Tibial artery (tissue), 4 donors: ENCODE measurements around the gene BACH1.

Experiments
- DNase-seq, 2 donors: peaks; one replicate each; pipeline ENCODE4 v3.0.0-alpha.2; 2019
- H3K27ac ChIP-seq, 2 donors: fragments of 200-600 bp; sonication (generic) in 1 of 2; 1 replicate in 1 of 2; 2 replicates in 1 of 2; pipeline ENCODE4 v1.5.1; 2018 to 2019; ENCODE audit warnings: mild to moderate bottlenecking in 1 of 2
- H3K27me3 ChIP-seq, 2 donors: fragments of 200-600 bp; sonication (generic) in 1 of 2; one replicate each; pipeline versions ENCODE4 v1.5.1 to v1.6.0; 2016 to 2019
- H3K36me3 ChIP-seq, 3 donors: fragments of 200-600 bp; sonication (generic) in 2 of 3; one replicate each; pipeline ENCODE4 v1.5.1; 2016 to 2019; ENCODE audit warnings: mild to moderate bottlenecking in 2 of 3
- H3K4me1 ChIP-seq, 4 donors: fragments of 200-600 bp; sonication (generic) in 2 of 4; 1 replicate in 3 of 4; 2 replicates in 1 of 4; pipeline ENCODE4 v1.5.1; 2016 to 2019
- H3K4me3 ChIP-seq, 2 donors: fragments of 200-600 bp; sonication (generic) in 1 of 2; 1 replicate in 1 of 2; 2 replicates in 1 of 2; pipeline ENCODE4 v1.5.1; 2018 to 2019; ENCODE audit warnings: mild to moderate bottlenecking in 2 of 2
- H3K9me3 ChIP-seq, 3 donors: fragments of 200-600 bp; sonication (generic) in 1 of 3; one replicate each; pipeline ENCODE4 v1.5.1; 2016 to 2019
- intact Hi-C: fragments of 100-400 bp; cut with DNase I; formaldehyde crosslinking; loops from one replicate; pipeline ENCODE4 v1.15.0; 2023; ENCODE audit warnings: low total_unique reads
- TF ChIP-seq, protein P1 (sequence below), 2 experiments: fragments of 200-600 bp in 1 of 2; fragments of 450-650 bp in 1 of 2; IDR thresholded peaks; one replicate each; pipeline ENCODE4 v1.5.1; 2017 to 2019; ENCODE audit warnings: antibody characterized with exemption in 2 of 2, mild to moderate bottlenecking in 1 of 2, moderate library complexity in 1 of 2

The BACH1 gene

DNA sequence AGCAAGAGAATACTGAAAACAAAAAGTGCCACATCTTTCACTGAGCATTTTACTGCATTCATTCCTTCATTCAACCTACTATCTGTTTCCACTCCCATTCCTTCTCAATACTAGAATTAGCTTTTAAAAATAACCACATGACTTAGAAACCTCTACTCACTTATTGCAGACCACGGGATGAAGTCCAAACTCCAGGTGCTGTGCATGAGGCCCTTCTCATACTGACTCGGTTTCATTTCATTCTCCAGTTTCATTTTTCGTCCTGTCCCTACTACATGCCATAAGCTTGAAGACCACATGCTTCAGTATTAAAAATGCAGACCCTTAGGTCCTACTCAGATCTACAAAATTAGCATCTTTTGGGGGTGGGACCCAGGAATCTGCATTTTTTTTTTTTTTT is 2.3 kb upstream of the BACH1 start:
- Histone ChIP-seq H3K27ac (no peak overlapping the region), H3K4me1 (peaks cover 0 to 27% (median 12%) of the 10 kb centered on the region in 4 donors), H3K36me3 (no peaks in the 10 kb centered on the region), H3K4me3 (no peak overlapping the region), H3K9me3 (no peaks in the 10 kb centered on the region), H3K27me3 (no peaks in the 10 kb centered on the region)
- intact Hi-C loops = loop anchor here (5.0 to 10.0 kb wide), 3 partner anchors 51 to 209 kb away; no protein-coding TSS in a partner anchor
- TF ChIP-seq, protein P1, sequence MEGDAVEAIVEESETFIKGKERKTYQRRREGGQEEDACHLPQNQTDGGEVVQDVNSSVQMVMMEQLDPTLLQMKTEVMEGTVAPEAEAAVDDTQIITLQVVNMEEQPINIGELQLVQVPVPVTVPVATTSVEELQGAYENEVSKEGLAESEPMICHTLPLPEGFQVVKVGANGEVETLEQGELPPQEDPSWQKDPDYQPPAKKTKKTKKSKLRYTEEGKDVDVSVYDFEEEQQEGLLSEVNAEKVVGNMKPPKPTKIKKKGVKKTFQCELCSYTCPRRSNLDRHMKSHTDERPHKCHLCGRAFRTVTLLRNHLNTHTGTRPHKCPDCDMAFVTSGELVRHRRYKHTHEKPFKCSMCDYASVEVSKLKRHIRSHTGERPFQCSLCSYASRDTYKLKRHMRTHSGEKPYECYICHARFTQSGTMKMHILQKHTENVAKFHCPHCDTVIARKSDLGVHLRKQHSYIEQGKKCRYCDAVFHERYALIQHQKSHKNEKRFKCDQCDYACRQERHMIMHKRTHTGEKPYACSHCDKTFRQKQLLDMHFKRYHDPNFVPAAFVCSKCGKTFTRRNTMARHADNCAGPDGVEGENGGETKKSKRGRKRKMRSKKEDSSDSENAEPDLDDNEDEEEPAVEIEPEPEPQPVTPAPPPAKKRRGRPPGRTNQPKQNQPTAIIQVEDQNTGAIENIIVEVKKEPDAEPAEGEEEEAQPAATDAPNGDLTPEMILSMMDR (IDR thresholded peaks at IDR 0.05) = no peak
- no peak for DNase-seq

GRCh38 chr21:29297483-29298347 is 1.0 kb upstream of the BACH1 start:
- Histone ChIP-seq H3K36me3 (no peaks in the 10 kb centered on the region), H3K27ac (peak overlapping the region; percentile 84 to 96), H3K4me1 (peaks cover 0 to 40% (median 21%) of the 10 kb centered on the region in 4 donors), H3K9me3 (no peaks in the 10 kb centered on the region), H3K4me3 (peak overlapping the region; percentile 83 to 86), H3K27me3 (no peaks in the 10 kb centered on the region)
- TF ChIP-seq, protein P1 (IDR thresholded peaks at IDR 0.05) = no peak
- intact Hi-C loops = loop anchor here (5.0 to 10.0 kb wide), 3 partner anchors 50 to 210 kb away; no protein-coding TSS in a partner anchor
- peak in 1 of 2 donors; percentile 62 for DNase-seq

GRCh38 chr21:29299046-29299915 is 559 bp downstream of the BACH1 start:
- TF ChIP-seq, protein P1 (IDR thresholded peaks at IDR 0.05) = no peak
- intact Hi-C loops = loop anchor here (5.0 to 10.0 kb wide), 3 partner anchors 48 to 212 kb away; no protein-coding TSS in a partner anchor
- peak; percentile 53 to 75 for DNase-seq
- peaks cover 0 to 51% (median 25%) of the 10 kb centered on the region in 4 donors for H3K4me1 ChIP-seq
- no peaks in the 10 kb centered on the region for H3K27me3 ChIP-seq
- peak overlapping the region; percentile 83 to 86 for H3K4me3 ChIP-seq
- H3K36me3 ChIP-seq = no peaks in the 10 kb centered on the region
- H3K9me3 ChIP-seq = no peaks in the 10 kb centered on the region
- H3K27ac ChIP-seq = peak overlapping the region; percentile 84 to 96

DNA sequence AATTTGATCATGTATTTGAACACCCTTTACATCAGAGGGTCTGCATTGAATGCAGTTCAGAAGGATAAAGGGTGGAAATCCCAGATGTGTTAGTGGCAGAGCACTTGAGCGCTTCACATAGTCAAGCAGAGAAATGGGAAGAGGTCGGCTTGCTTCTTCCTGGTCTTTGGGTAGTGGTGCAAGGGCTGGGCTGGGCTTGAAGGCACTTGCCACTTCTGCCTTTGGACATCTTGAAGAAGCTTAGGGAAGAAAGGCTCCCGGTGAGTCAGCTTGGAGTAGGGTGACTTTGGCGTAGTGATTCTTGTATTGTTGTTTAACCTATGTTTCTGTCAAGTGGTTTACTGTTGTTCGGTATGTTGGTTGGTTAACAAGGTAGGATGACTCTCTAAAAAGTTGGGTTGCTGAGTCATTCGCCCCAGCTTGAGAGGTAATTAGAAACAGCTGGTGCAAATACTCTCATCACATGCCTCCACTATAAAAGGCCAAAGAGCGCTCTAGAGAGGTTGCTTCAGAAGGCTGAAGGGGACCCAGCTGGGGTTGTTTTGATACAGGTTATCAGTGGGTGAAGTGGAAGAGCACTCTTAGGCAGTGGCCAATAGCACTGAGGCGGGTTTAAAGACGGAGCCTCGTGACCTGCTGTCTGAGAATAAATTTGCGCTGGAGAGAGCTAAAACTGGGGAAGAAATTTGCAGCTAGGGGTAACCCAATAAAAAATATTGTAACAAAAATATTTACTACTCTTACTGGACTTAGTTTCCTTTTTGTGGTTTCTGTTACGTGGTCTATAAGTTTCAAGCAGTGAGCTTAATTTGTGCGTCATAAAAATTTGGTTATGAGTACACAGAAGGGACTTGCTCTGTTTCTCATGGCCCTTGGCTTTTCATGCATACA is 1.4 kb downstream of the BACH1 start:
- Histone ChIP-seq H3K27ac (peak overlapping the region; percentile 84 to 96), H3K4me3 (peak overlapping the region; percentile 83 to 86), H3K36me3 (no peaks in the 10 kb centered on the region), H3K9me3 (no peaks in the 10 kb centered on the region), H3K4me1 (peaks cover 0 to 60% (median 29%) of the 10 kb centered on the region in 4 donors), H3K27me3 (no peaks in the 10 kb centered on the region)
- TF ChIP-seq, protein P1 (IDR thresholded peaks at IDR 0.05) = no peak
- DNase-seq = peak; percentile 70
- intact Hi-C loops = loop anchor here (5.0 to 10.0 kb wide), 3 partner anchors 47 to 213 kb away; no protein-coding TSS in a partner anchor

- intact Hi-C loops = no loop called here
- Histone ChIP-seq H3K36me3 (no peaks in the 10 kb centered on the region), H3K27me3 (no peaks in the 10 kb centered on the region), H3K4me3 (peak overlapping the region; percentile 83 to 86), H3K9me3 (no peaks in the 10 kb centered on the region), H3K27ac (peak overlapping the region in 1 of 2 donors; percentile 84), H3K4me1 (peaks cover 0 to 66% (median 29%) of the 10 kb centered on the region in 4 donors)
- TF ChIP-seq, protein P1 (IDR thresholded peaks at IDR 0.05) = no peak
- no peak for DNase-seq
Observed at GRCh38 chr21:29300807-29301138, 2.1 kb downstream of the BACH1 start.
